Sigmoid colon (tissue), 7 donors: ENCODE results near the gene RXRG. TPM values are rescaled to one million over a fixed set of nuclear protein-coding genes. Genes with fewer than 3 reads are reported as not detected.

Source experiments
- DNase-seq: peaks from one replicate; pipeline ENCODE4 v3.0.0-alpha.2; 2019
- H3K27ac ChIP-seq, 4 donors: fragments of 200-600 bp; sonication (generic); one replicate each; pipeline ENCODE4 v1.5.1; 2016 to 2019; ENCODE audit warnings: mild to moderate bottlenecking in 1 of 4
- H3K27me3 ChIP-seq, 3 donors: fragments of 200-600 bp; sonication (generic); one replicate each; pipeline ENCODE4 v1.5.1; 2019; ENCODE audit warnings: mild to moderate bottlenecking in 1 of 3
- H3K36me3 ChIP-seq, 4 donors: fragments of 200-600 bp; sonication (generic); one replicate each; pipeline ENCODE4 v1.5.1; 2016 to 2019
- H3K4me1 ChIP-seq, 4 donors: fragments of 200-600 bp; sonication (generic); one replicate each; pipeline ENCODE4 v1.5.1; 2017 to 2019
- H3K4me3 ChIP-seq, 4 donors: fragments of 200-600 bp; sonication (generic); one replicate each; pipeline ENCODE4 v1.5.1; 2017 to 2019; ENCODE audit warnings: mild to moderate bottlenecking in 2 of 4, moderate library complexity in 1 of 4
- H3K9me3 ChIP-seq, 4 donors: fragments of 200-600 bp in 3 of 4; sonication (generic) in 3 of 4; one replicate each; pipeline versions ENCODE4 v1.5.1 to v1.6.1; 2013 to 2019
- CTCF ChIP-seq, 4 experiments: fragments of 450-650 bp in 3 of 4; fragments of 200-600 bp in 1 of 4; IDR thresholded peaks; one replicate each; pipeline ENCODE4 v1.5.1; 2016 to 2019; ENCODE audit warnings: antibody characterized with exemption in 4 of 4, mild to moderate bottlenecking in 3 of 4, moderate library complexity in 2 of 4
- EP300 ChIP-seq, 4 donors: sonication (generic); formaldehyde crosslinking; IDR thresholded peaks; one replicate each; pipeline ENCODE4 v1.6.1; 2017; ENCODE audit warnings: antibody characterized with exemption in 4 of 4
- POLR2A ChIP-seq, 2 donors: fragments of 450-650 bp; IDR thresholded peaks; one replicate each; pipeline ENCODE4 v1.6.1; 2016; ENCODE audit warnings: antibody characterized with exemption in 2 of 2, mild to moderate bottlenecking in 2 of 2, moderate library complexity in 2 of 2
- POLR2AphosphoS5 ChIP-seq, 4 donors: sonication (generic); formaldehyde crosslinking; IDR thresholded peaks; one replicate each; pipeline ENCODE4 v1.6.1; 2017; ENCODE audit warnings: antibody characterized with exemption in 4 of 4
- WGBS, 2 donors: extraction: QIAGEN DNeasy Blood & Tissue Kit; methylation state at CpG; one replicate each; pipeline ENCODE4 v1.1.7; 2013; 5-methylcytosine and 5-hydroxymethylcytosine counted together
- intact Hi-C: fragments of 100-400 bp; cut with DNase I; formaldehyde crosslinking; loops from one replicate; pipeline ENCODE4 v1.15.1; 2023
- polyA plus RNA-seq, 3 donors: library from polyadenylated mRNA; stranded (reverse); fragments of 200-250 nt; gene quantifications; one replicate each; pipeline ENCODE4 v1.2.3, GENCODE V29; 2013
- total RNA-seq, 4 donors: library from RNA; depleted of rRNA; stranded (reverse); fragments of >200 nt; gene quantifications; one replicate each; pipeline ENCODE4 v1.1.0, GENCODE V29; 2016
- donor health status: healthy with polysubstance abuse.
- donor health status: Bipolar disorder and iron deficiency.
- donor health status: healthy.

Gene RXRG
- total and polyA plus RNA-seq, 7 donors = 0.55 to 2.1 (median 1.2) TPM

- Histone ChIP-seq H3K27me3 (no peaks in the 10 kb centered on the region), H3K27ac (no peak overlapping the region), H3K9me3 (no peaks in the 10 kb centered on the region), H3K4me1 (no peaks in the 10 kb centered on the region), H3K36me3 (no peaks in the 10 kb centered on the region), H3K4me3 (no peak overlapping the region)
- no peak for DNase-seq
- TF ChIP-seq POLR2A (IDR thresholded peaks at IDR 0.05) (no peak), EP300 (IDR thresholded peaks at IDR 0.05) (no peak), CTCF (IDR thresholded peaks at IDR 0.05) (no peak), POLR2AphosphoS5 (IDR thresholded peaks at IDR 0.05) (no peak)
- intact Hi-C loops = no loop called here
- WGBS, 2 donors = 86 to 87% methylated on average over 5 of the region's 5 CpGs
Observed at GRCh38 chr1:165485716-165486115, 40.8 kb upstream of the RXRG start.

- intact Hi-C loops = no loop called here
- WGBS, 2 donors = 89 to 94% methylated on average over 1 of the region's 1 CpG
- DNase-seq = no peak
- Histone ChIP-seq H3K4me1 (no peaks in the 10 kb centered on the region), H3K27me3 (peaks cover 0 to under 1% (median 0%) of the 10 kb centered on the region in 3 donors), H3K27ac (no peak overlapping the region), H3K9me3 (no peaks in the 10 kb centered on the region), H3K36me3 (no peaks in the 10 kb centered on the region), H3K4me3 (no peak overlapping the region)
- TF ChIP-seq EP300 (IDR thresholded peaks at IDR 0.05) (no peak), CTCF (IDR thresholded peaks at IDR 0.05) (no peak), POLR2A (IDR thresholded peaks at IDR 0.05) (no peak), POLR2AphosphoS5 (IDR thresholded peaks at IDR 0.05) (no peak)
Observed at GRCh38 chr1:165484532-165484931, 39.6 kb upstream of the RXRG start.

GRCh38 chr1:165483412-165483811, 38.5 kb upstream of the RXRG start:
- intact Hi-C loops = no loop called here
- H3K36me3 ChIP-seq = no peaks in the 10 kb centered on the region
- no peaks in the 10 kb centered on the region for H3K9me3 ChIP-seq
- WGBS, 2 donors = 85 to 90% methylated on average over 4 of the region's 4 CpGs
- TF ChIP-seq CTCF (IDR thresholded peaks at IDR 0.05) = no peak
- TF ChIP-seq EP300 (IDR thresholded peaks at IDR 0.05) = no peak
- TF ChIP-seq POLR2AphosphoS5 (IDR thresholded peaks at IDR 0.05) = no peak
- no peak for TF ChIP-seq POLR2A (IDR thresholded peaks at IDR 0.05)
- no peaks in the 10 kb centered on the region for H3K4me1 ChIP-seq
- no peak overlapping the region for H3K27ac ChIP-seq
- no peak overlapping the region for H3K4me3 ChIP-seq
- H3K27me3 ChIP-seq = peaks cover 0 to 3% (median 0%) of the 10 kb centered on the region in 3 donors
- no peak for DNase-seq

GRCh38 chr1:165481820-165482532, 37.0 kb upstream of the RXRG start:
- no peaks in the 10 kb centered on the region for H3K4me1 ChIP-seq
- WGBS, 2 donors = 24 to 41% methylated on average over 6 of the region's 6 CpGs
- H3K9me3 ChIP-seq = no peaks in the 10 kb centered on the region
- H3K4me3 ChIP-seq = no peak overlapping the region
- no peak for DNase-seq
- no peaks in the 10 kb centered on the region for H3K36me3 ChIP-seq
- no peak overlapping the region for H3K27ac ChIP-seq
- TF ChIP-seq POLR2A (IDR thresholded peaks at IDR 0.05) = no peak
- TF ChIP-seq POLR2AphosphoS5 (IDR thresholded peaks at IDR 0.05) = no peak
- no peak for TF ChIP-seq EP300 (IDR thresholded peaks at IDR 0.05)
- no peak for TF ChIP-seq CTCF (IDR thresholded peaks at IDR 0.05)
- intact Hi-C loops = no loop called here
- H3K27me3 ChIP-seq = peaks cover 0 to 3% (median 0%) of the 10 kb centered on the region in 3 donors

- H3K27me3 ChIP-seq = peaks cover 0 to 3% (median 0%) of the 10 kb centered on the region in 3 donors
- TF ChIP-seq EP300 (IDR thresholded peaks at IDR 0.05) = no peak
- TF ChIP-seq POLR2A (IDR thresholded peaks at IDR 0.05) = no peak
- TF ChIP-seq CTCF (IDR thresholded peaks at IDR 0.05) = no peak
- no peak for TF ChIP-seq POLR2AphosphoS5 (IDR thresholded peaks at IDR 0.05)
Observed at GRCh38 chr1:165476776-165477175, 31.9 kb upstream of the RXRG start.

More at GRCh38 chr1:165476776-165477175, 31.9 kb upstream of the RXRG start:
- intact Hi-C loops = no loop called here
- no peaks in the 10 kb centered on the region for H3K4me1 ChIP-seq
- H3K9me3 ChIP-seq = no peaks in the 10 kb centered on the region
- WGBS, 2 donors = 48 to 62% methylated on average over 1 of the region's 1 CpG
- H3K36me3 ChIP-seq = no peaks in the 10 kb centered on the region
- no peak overlapping the region for H3K27ac ChIP-seq
- no peak for DNase-seq
- no peak overlapping the region for H3K4me3 ChIP-seq
